Measurements from ENCODE around the gene ERMAP. TPM values are rescaled to one million over a fixed set of nuclear protein-coding genes. Genes with fewer than 3 reads are reported as not detected.

ERMAP gene
- total and polyA plus RNA-seq, 9 of the 15 experiments (the other 6 are each of a cell fraction or from before 2014, with no cell fraction given): 8.0 to 31.4 (median 22.5) TPM

GRCh38 chr1:42806171-42806570 lies 10.8 kb upstream of the ERMAP start (continued):
- TF ChIP-seq ZNF318 (IDR thresholded peaks at IDR 0.05; ENCODE audit: borderline replicate concordance in 1 of 2, low read depth in 1 of 2) (no peak), ZNF239 (CRISPR knock-in tag; IDR thresholded peaks at IDR 0.05) (no peak), TGIF2 (CRISPR knock-in tag; IDR thresholded peaks at IDR 0.05) (no peak)

Measured in K562 (cell line).